K562 (cell line): ENCODE results near the gene NT5C2. TPM values are rescaled to one million over a fixed set of nuclear protein-coding genes. Genes with fewer than 3 reads are reported as not detected.

Experiments used
- ATAC-seq: fragments of 200-7000 bp; cut with Tn5 transposase; 3 replicates; pipeline ENCODE4 v1.9.1; 2020; ENCODE audit warnings: moderate library complexity
- BruUV-seq: library from RNA; stranded (reverse); fragments of 400-500 nt; replicated peaks from 2 replicates; lab custom pipeline; 2021; lab: Mats Ljungman, UMichigan
- CTCF ChIA-PET: fragments of 300-600 bp; formaldehyde crosslinking; extraction: SDS; loops from one replicate; lab custom pipeline; 2021; ENCODE audit warnings: low intra/inter-chr PET ratio; lab: Yijun Ruan, JAX
- POLR2A ChIA-PET: fragments of 300-600, 350-650 bp; sonication (Branson Sonifier 250); formaldehyde crosslinking; extraction: SDS; loops from one replicate; lab custom pipeline; 2021; ENCODE audit warnings: antibody characterized with exemption, inconsistent platforms; lab: Yijun Ruan, JAX
- DNase-seq, 4 experiments: peaks; one replicate each; pipeline versions ENCODE4 v3.0.0 to v3.0.0-alpha.2; 2011 to 2018; ENCODE audit warnings: low spot score in 3 of 4, mixed read lengths in 3 of 4; ENCODE audit errors: extremely low read depth in 1 of 4
- FAIRE-seq: peaks from 2 replicates; lab custom pipeline; 2011; peaks lifted over from hg19 to GRCh38; lab: Jason Lieb, UNC
- H2AFZ ChIP-seq: 2 replicates; pipeline ENCODE4 v1.6.0; 2011; ENCODE audit warnings: low read depth, low read length, control low read depth, inconsistent platforms
- H3K27ac ChIP-seq: fragments of 200-600 bp; 3 replicates; pipeline ENCODE4 v1.8.0; 2011; ENCODE audit warnings: low read depth, mild to moderate bottlenecking, control low read depth, inconsistent platforms, low read length, moderate library complexity, mixed read lengths; ENCODE audit errors: extremely low read depth
- H3K27me3 ChIP-seq, 2 experiments: fragments of 300-600 bp in 1 of 2; 2 replicates in 1 of 2; 3 replicates in 1 of 2; pipeline versions ENCODE4 v1.6.0 to v1.8.0; 2011; ENCODE audit warnings: inconsistent platforms in 2 of 2, low read length in 2 of 2, mild to moderate bottlenecking in 1 of 2, mixed read lengths in 1 of 2, moderate library complexity in 1 of 2; ENCODE audit not compliant: control insufficient read depth in 2 of 2, insufficient read depth in 2 of 2
- H3K36me3 ChIP-seq: fragments of 300-600 bp; 3 replicates; pipeline ENCODE4 v1.8.0; 2011; ENCODE audit warnings: mild to moderate bottlenecking, low read length, inconsistent platforms; ENCODE audit not compliant: control insufficient read depth, insufficient read depth
- H3K4me1 ChIP-seq, 2 experiments: fragments of 200-600 bp in 1 of 2; replicated peaks in 1 of 2; 2 replicates in 1 of 2; 3 replicates in 1 of 2; pipeline versions ENCODE4 v1.5.1 to v1.8.0; 2011; ENCODE audit warnings: inconsistent platforms in 2 of 2, low read length in 2 of 2, mild to moderate bottlenecking in 1 of 2, mixed read lengths in 1 of 2, moderate library complexity in 1 of 2; ENCODE audit not compliant: control insufficient read depth in 2 of 2, insufficient read depth in 2 of 2
- H3K4me2 ChIP-seq: 2 replicates; pipeline ENCODE4 v1.6.1; 2011; ENCODE audit warnings: low read length, control low read depth, inconsistent platforms, mixed read lengths; ENCODE audit not compliant: insufficient read depth
- H3K4me3 ChIP-seq: fragments of 200-600 bp; sonication (generic), shearing (Covaris generic); 2 replicates; pipeline ENCODE4 v1.5.1; 2016; ENCODE audit warnings: control low read depth, inconsistent platforms
- H3K79me2 ChIP-seq: fragments of 200-600 bp; 3 replicates; pipeline ENCODE4 v1.8.0; 2011; ENCODE audit warnings: low read length, inconsistent platforms; ENCODE audit not compliant: control insufficient read depth, insufficient read depth
- H3K9ac ChIP-seq, 2 experiments: 2 replicates each; pipeline versions ENCODE4 v1.6.0 to v1.6.1; 2011; ENCODE audit warnings: low read depth in 2 of 2, low read length in 2 of 2, control low read depth in 1 of 2, inconsistent platforms in 1 of 2, mild to moderate bottlenecking in 1 of 2, mixed read lengths in 1 of 2; ENCODE audit not compliant: insufficient read depth in 1 of 2
- H3K9me1 ChIP-seq: one replicate; pipeline ENCODE4 v1.6.0; 2011; ENCODE audit warnings: inconsistent platforms, mild to moderate bottlenecking, low read length, moderate library complexity; ENCODE audit not compliant: control insufficient read depth, insufficient read depth
- H3K9me3 ChIP-seq: replicated peaks from 2 replicates; pipeline ENCODE4 v1.5.1; 2011; ENCODE audit warnings: low read depth, low read length, inconsistent platforms; ENCODE audit not compliant: control insufficient read depth, insufficient read depth
- H4K20me1 ChIP-seq: replicated peaks from 2 replicates; pipeline ENCODE4 v1.6.1; 2011; ENCODE audit warnings: low read length, inconsistent platforms, mixed read lengths; ENCODE audit not compliant: control insufficient read depth, insufficient read depth
- DACH1 ChIP-seq: fragments of 450-650 bp; IDR thresholded peaks from 2 replicates; pipeline ENCODE4 v1.6.1; 2018; ENCODE audit not compliant: partially characterized antibody
- E2F8 ChIP-seq: fragments of 450-650 bp; IDR thresholded peaks from 2 replicates; pipeline ENCODE4 v1.7.1; 2018; ENCODE audit warnings: mild to moderate bottlenecking, low read depth; ENCODE audit not compliant: partially characterized antibody
- ETV5 ChIP-seq: sonication (generic); formaldehyde crosslinking; IDR thresholded peaks from 2 replicates; pipeline ENCODE4 v1.4.0; 2020; ENCODE audit warnings: low read depth, mild to moderate bottlenecking, missing genetic modification reagents
- HNRNPH1 ChIP-seq: fragments of 200-400 bp; formaldehyde crosslinking; optimal IDR thresholded peaks from 2 replicates; pipeline ENCODE3; 2017; ENCODE audit warnings: low read depth, mild to moderate bottlenecking, low read length, moderate library complexity
- LEF1 ChIP-seq: fragments of 450-650 bp; IDR thresholded peaks from 2 replicates; pipeline ENCODE4 v1.6.1; 2016; ENCODE audit warnings: mild to moderate bottlenecking
- MBD2 ChIP-seq: sonication (generic); IDR thresholded peaks from 2 replicates; pipeline ENCODE4 v1.6.1; 2016; ENCODE audit warnings: low read depth, borderline replicate concordance
- MYBL2 ChIP-seq, 2 experiments: fragments of 450-650 bp in 1 of 2; sonication (generic) in 1 of 2; formaldehyde crosslinking in 1 of 2; IDR thresholded peaks; 2 replicates each; pipeline versions ENCODE4 v1.6.1 to v1.8.1; 2017 to 2022; ENCODE audit warnings: borderline replicate concordance in 1 of 2, inconsistent platforms in 1 of 2, low read depth in 1 of 2, mild to moderate bottlenecking in 1 of 2, missing genetic modification reagents in 1 of 2, moderate library complexity in 1 of 2
- NR2C2 ChIP-seq, 2 experiments: fragments of 200-800 bp in 1 of 2; sonication (Bioruptor generic) in 1 of 2; sonication (generic) in 1 of 2; formaldehyde crosslinking in 1 of 2; IDR thresholded peaks; 2 replicates each; pipeline versions ENCODE4 v1.6.1 to v1.8.0; 2016 to 2022; ENCODE audit warnings: mild to moderate bottlenecking in 1 of 2, missing compliant biosample characterization in 1 of 2, missing genetic modification characterization in 1 of 2, missing genetic modification reagents in 1 of 2
- POU5F1 ChIP-seq: fragments of 150-350 bp; IDR thresholded peaks from 2 replicates; pipeline ENCODE4 v1.6.1; 2014; ENCODE audit warnings: borderline replicate concordance, low read length, low read depth, mild to moderate bottlenecking; ENCODE audit not compliant: partially characterized antibody
- RFX5 ChIP-seq: IDR thresholded peaks from 2 replicates; pipeline ENCODE4 v1.6.1; 2011; ENCODE audit warnings: low read depth, mild to moderate bottlenecking, improper control_type of control experiment, low read length
- SMARCA4 ChIP-seq: fragments of 450-650 bp; IDR thresholded peaks from 2 replicates; pipeline ENCODE4 v1.6.1; 2016
- TBP ChIP-seq: optimal IDR thresholded peaks from 2 replicates; pipeline ENCODE3; 2011; ENCODE audit warnings: low read depth, low read length, improper control_type of control experiment
- TFAM ChIP-seq: fragments of 250-450 bp; sonication (Bioruptor Pico); conservative IDR thresholded peaks from 2 replicates; pipeline ENCODE4 v1.5.0; 2021; ENCODE audit warnings: mild to moderate bottlenecking, moderate library complexity
- TFAP4 ChIP-seq: sonication (generic); formaldehyde crosslinking; IDR thresholded peaks from 2 replicates; pipeline ENCODE4 v1.8.0; 2022; ENCODE audit warnings: missing genetic modification reagents, mild to moderate bottlenecking, moderate library complexity, borderline replicate concordance
- ZC3H11A ChIP-seq: IDR thresholded peaks from 2 replicates; pipeline ENCODE4 v1.6.1; 2012; ENCODE audit warnings: low read depth, low read length, improper control_type of control experiment
- ZC3H4 ChIP-seq: sonication (generic); formaldehyde crosslinking; IDR thresholded peaks from 2 replicates; pipeline ENCODE4 v1.9.0; 2021; ENCODE audit warnings: missing genetic modification reagents, borderline replicate concordance
- ZFX ChIP-seq: sonication (generic); formaldehyde crosslinking; IDR thresholded peaks from 2 replicates; pipeline ENCODE4 v1.8.0; 2022; ENCODE audit warnings: mild to moderate bottlenecking, missing genetic modification reagents, moderate library complexity
- ZNF589 ChIP-seq: fragments of 200-800 bp; sonication (Bioruptor generic); IDR thresholded peaks from 2 replicates; pipeline ENCODE4 v1.6.1; 2016; ENCODE audit warnings: low read depth, missing genetic modification characterization, missing compliant biosample characterization
- ZNF696 ChIP-seq: fragments of 250-450 bp; sonication (Bioruptor Pico); conservative IDR thresholded peaks from 2 replicates; pipeline ENCODE4 v1.4.0; 2020; ENCODE audit warnings: mild to moderate bottlenecking, moderate library complexity
- in situ Hi-C: fragments of 300-500 bp; cut with MboI; formaldehyde crosslinking; loops from 4 replicates; pipeline ENCODE4 v1.15.0; 2018; ENCODE audit warnings: inconsistent platforms, mixed read lengths
- intact Hi-C: fragments of 100-400 bp; cut with micrococcal nuclease; formaldehyde crosslinking; loops from 2 replicates; pipeline ENCODE4 v1.14.2; 2022
- polyA plus RNA-seq, 8 experiments: library from polyadenylated mRNA; depleted of rRNA in 4 of 8; stranded (reverse) in 5 of 8; unstranded in 3 of 8; fragments of >200 nt; fragmentation: Nextera tagmentation in 2 of 8; fragmentation: Illumina TruSeq in 1 of 8; extraction: Ambion mirVana in 2 of 8; extraction: Trizol in 1 of 8; gene quantifications; 2 replicates each; pipeline versions ENCODE4 v1.2.1 to v1.2.3, GENCODE V29; 2011 to 2014; ENCODE audit warnings: inconsistent platforms in 1 of 8, missing spikeins in 1 of 8
- total RNA-seq, 7 experiments: library from RNA; depleted of rRNA in 6 of 7; stranded (reverse); fragments of >200 nt in 6 of 7; fragmentation: Illumina TruSeq in 2 of 7; extraction: Trizol in 2 of 7; gene quantifications; 2 replicates each; pipeline versions ENCODE4 v1.2.1 to v1.2.3, GENCODE V29; 2011 to 2021; ENCODE audit warnings: low replicate concordance in 1 of 7

The NT5C2 gene
- total and polyA plus RNA-seq, 9 of the 15 experiments (the other 6 are each of a cell fraction or from before 2014, with no cell fraction given), result 11.3 to 45.2 (median 27.7) TPM

- Histone ChIP-seq H3K4me2 (no peak overlapping the region), H3K36me3 (peaks cover 85% of the 10 kb centered on the region; the same call in 2 of the 3 replicates), H3K9ac (no peak overlapping the region), H3K79me2 (no peaks in the 10 kb centered on the region), H3K9me1 (no peaks in the 10 kb centered on the region), H3K4me1 (no peaks in the 10 kb centered on the region), H4K20me1 (no peaks in the 10 kb centered on the region)
- BruUV-seq, result no TSS peak
- POLR2A ChIA-PET, result interaction anchor here (0.6 to 0.8 kb wide), 2 partner anchors 144 to 270 kb away, joined by 3 read pairs; no protein-coding TSS in a partner anchor
- TF ChIP-seq SMARCA4 (no peak), ZC3H11A (no peak), E2F8 (no peak), RFX5 (no peak), DACH1 (no peak), LEF1 (no peak), ZNF696 (CRISPR knock-in tag) (no peak), ZNF589 (CRISPR knock-in tag) (no peak), MYBL2 (IDR thresholded peaks at IDR 0.05; ENCODE audit: low read depth) (no peak), MYBL2 (CRISPR knock-in tag; IDR thresholded peaks at IDR 0.05; ENCODE audit: borderline replicate concordance) (no peak), TFAM (CRISPR knock-in tag) (no peak), ZC3H4 (CRISPR knock-in tag) (no peak), POU5F1 (no peak), ETV5 (CRISPR knock-in tag) (no peak), MBD2 (no peak), HNRNPH1 (no peak), NR2C2 (CRISPR knock-in tag; IDR thresholded peaks at IDR 0.05) (no peak), NR2C2 (tag; IDR thresholded peaks at IDR 0.05) (no peak), TBP (no peak), TFAP4 (CRISPR knock-in tag) (no peak), ZFX (CRISPR knock-in tag) (no peak)
- TF ChIP-seq, all 486 proteins: peak for 0
- DNase-seq (no peak), ATAC-seq (no peak), FAIRE-seq (no peak)
- no peaks in the 10 kb centered on the region for H3K27me3 ChIP-seq
- H3K27ac ChIP-seq, result no peak overlapping the region
- no peak overlapping the region for H2AFZ ChIP-seq
- intact Hi-C loops (no loop called here), in situ Hi-C loops (no loop called here)
- no peak overlapping the region for H3K4me3 ChIP-seq
- H3K9me3 ChIP-seq, result no peaks in the 10 kb centered on the region
- CTCF ChIA-PET, result no interaction called here
These were observed 98.1 kb downstream of the NT5C2 start for GRCh38 chr10:103095005-103095404.
